Measurements from ENCODE around the gene TOM1L2.

Gene TOM1L2

DNA sequence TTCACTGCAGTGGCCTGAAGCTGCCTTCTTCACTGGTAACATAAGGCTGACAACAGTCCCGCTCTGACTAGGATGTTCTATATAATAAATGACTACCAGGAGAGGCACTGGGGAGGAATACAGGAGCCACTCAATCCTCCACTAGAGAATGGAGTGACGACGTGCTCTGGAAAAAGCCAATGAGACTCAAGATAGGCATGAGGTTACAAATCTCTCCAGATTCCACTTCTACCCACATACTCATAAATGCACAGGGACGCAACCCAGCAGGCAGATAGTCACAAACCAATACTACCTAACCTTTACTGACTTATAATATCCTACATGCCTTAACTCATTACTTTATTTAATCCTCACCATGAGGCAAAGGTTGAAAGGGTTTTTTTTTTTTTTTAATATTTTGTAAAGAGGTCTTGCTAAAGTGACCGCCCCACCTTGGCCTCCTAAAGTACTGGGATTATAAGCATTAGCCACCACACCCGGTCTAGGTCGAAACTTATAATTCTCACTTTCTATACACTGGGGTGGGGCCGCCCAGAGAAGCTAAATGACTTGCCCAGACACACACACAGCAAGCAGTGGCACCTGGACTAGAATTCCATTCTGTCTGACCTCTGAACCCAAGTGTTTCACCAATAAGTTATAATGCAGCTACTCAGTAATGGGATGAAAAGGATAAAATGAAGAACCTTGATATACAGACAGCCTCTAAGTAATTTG lies 33.7 kb downstream of the TOM1L2 start:
- H3K27me3 ChIP-seq = no peaks in the 10 kb centered on the region
- no peaks in the 10 kb centered on the region for H3K36me3 ChIP-seq
- no peak overlapping the region for H3K4me2 ChIP-seq
- peaks cover 30% of the 10 kb centered on the region for H3K4me1 ChIP-seq
- H3K9ac ChIP-seq = no peak overlapping the region
- no peak overlapping the region for H3K4me3 ChIP-seq
- no peak overlapping the region for H3K27ac ChIP-seq
- peaks cover 25% of the 10 kb centered on the region; the same call in 1 of the 2 replicates for H4K20me1 ChIP-seq
- no peaks in the 10 kb centered on the region for H3K9me3 ChIP-seq
- TF ChIP-seq Cebpa-rat (IDR thresholded peaks at IDR 0.05) = no peak

DNA sequence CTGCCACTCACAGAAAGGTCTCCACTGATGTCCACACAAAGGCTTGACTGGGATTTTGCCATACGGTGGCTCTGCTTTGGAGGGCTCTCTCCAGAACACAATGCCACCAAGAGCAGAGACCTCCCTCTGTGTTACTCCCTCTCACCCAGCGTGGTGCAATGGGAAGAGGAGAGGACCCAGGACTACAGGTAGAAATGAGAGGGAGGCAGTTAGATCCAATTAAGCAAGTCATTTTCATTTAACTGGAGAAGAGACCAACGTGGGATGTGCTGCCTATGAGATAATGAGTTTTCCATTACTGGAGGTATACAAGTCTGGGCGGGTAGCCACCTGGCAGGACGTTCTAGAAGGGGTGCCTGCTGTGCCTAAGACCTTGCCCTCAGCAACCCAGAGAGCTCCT lies 34.2 kb downstream of the TOM1L2 start:
- Histone ChIP-seq H3K4me3 (no peak overlapping the region), H3K9ac (no peak overlapping the region), H3K36me3 (no peaks in the 10 kb centered on the region), H3K27ac (no peak overlapping the region), H4K20me1 (peaks cover 25% of the 10 kb centered on the region; the same call in 1 of the 2 replicates), H3K27me3 (no peaks in the 10 kb centered on the region), H3K9me3 (no peaks in the 10 kb centered on the region), H3K4me1 (peaks cover 24% of the 10 kb centered on the region), H3K4me2 (no peak overlapping the region)
- no peak for TF ChIP-seq Cebpa-rat (IDR thresholded peaks at IDR 0.05)

DNA sequence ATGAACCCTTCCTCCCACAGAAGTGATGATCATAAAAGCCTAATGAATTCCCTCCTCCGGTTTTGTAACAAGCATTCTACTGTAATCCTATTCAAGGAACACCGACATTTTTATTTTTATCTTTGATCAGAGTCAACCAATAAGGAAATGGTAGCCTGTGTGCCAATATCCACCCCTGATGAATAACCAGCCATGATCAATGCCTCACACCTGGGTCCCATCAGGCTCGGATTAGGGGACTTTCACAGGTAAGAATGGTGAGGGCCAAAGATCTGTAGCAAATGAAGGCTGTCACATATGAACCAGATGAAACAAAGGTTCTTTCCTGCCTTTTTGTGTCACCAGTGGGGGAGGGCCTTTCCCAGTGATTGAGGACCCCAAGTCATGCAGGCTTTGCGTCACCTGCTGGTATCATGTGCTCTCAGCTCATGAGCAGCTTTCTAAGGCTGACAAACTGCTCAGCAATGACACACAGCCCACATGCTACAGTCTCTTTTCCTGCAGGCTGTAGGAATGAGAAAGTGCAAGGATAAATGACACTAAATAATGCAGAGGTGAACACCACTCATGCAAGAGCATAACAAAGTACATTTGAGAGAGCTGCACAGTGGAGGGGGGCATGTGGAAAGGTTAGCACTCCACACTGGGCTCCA lies 34.9 kb downstream of the TOM1L2 start:
- H3K36me3 ChIP-seq = no peaks in the 10 kb centered on the region
- no peak overlapping the region for H3K9ac ChIP-seq
- no peak overlapping the region for H3K27ac ChIP-seq
- no peak for TF ChIP-seq Cebpa-rat (IDR thresholded peaks at IDR 0.05)
- H3K4me3 ChIP-seq = no peak overlapping the region
- H3K27me3 ChIP-seq = no peaks in the 10 kb centered on the region
- peaks cover 22% of the 10 kb centered on the region for H3K4me1 ChIP-seq
- H3K9me3 ChIP-seq = no peaks in the 10 kb centered on the region
- H3K4me2 ChIP-seq = no peak overlapping the region
- peaks cover 25% of the 10 kb centered on the region; the same call in 1 of the 2 replicates for H4K20me1 ChIP-seq

DNA sequence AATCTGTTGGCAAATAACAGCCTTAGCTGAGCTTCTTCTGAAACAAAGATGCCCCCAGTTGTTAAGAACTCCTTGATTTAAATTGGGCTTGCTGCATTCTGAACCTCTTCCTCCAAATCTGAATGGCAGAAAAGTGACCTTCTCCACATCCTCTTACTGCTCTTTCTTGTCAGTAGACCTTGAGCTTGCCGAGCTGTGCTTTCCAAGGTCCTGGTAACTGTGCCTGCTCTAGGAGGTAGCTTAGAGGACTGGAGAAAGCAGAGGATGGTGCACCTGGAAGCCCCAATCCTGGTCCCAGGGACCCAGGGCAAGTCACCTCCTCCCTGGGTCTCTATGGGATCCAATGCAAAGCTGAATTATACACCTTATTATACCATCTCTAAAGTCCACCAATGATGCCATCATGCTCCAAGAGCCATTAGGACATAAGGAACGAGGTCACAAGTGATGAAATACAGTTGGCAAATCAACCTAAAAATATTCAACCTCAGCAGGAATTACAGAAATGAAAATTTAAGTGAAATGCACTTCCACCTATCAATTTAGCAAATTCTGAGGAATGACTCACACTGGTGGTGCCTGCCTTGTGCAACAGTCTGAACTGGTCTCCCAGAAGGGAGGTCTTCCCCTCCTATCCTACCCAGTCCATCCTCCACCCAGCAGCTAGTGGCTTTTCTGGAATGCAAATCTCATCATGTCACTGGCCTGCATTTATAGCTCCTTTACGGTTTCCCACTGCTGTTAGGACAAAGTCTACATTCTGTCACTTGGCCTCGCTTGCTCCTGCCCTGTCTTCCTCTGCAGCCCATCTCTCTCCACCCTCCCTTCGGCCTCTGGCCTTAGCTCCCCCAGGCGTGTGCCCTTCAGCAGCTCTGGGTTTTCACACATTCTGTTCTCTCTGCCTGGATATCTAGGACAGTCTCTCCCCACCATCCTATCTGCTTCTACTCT lies 36.6 kb downstream of the TOM1L2 start:
- H3K27ac ChIP-seq = no peak overlapping the region
- peaks cover 25% of the 10 kb centered on the region; the same call in 1 of the 2 replicates for H4K20me1 ChIP-seq
- no peaks in the 10 kb centered on the region for H3K27me3 ChIP-seq
- peak overlapping the region; percentile 46 for H3K4me2 ChIP-seq
- no peaks in the 10 kb centered on the region for H3K36me3 ChIP-seq
- H3K9ac ChIP-seq = no peak overlapping the region
- no peak for TF ChIP-seq Cebpa-rat (IDR thresholded peaks at IDR 0.05)
- H3K4me3 ChIP-seq = no peak overlapping the region
- H3K9me3 ChIP-seq = no peaks in the 10 kb centered on the region
- H3K4me1 ChIP-seq = peaks cover 22% of the 10 kb centered on the region

DNA sequence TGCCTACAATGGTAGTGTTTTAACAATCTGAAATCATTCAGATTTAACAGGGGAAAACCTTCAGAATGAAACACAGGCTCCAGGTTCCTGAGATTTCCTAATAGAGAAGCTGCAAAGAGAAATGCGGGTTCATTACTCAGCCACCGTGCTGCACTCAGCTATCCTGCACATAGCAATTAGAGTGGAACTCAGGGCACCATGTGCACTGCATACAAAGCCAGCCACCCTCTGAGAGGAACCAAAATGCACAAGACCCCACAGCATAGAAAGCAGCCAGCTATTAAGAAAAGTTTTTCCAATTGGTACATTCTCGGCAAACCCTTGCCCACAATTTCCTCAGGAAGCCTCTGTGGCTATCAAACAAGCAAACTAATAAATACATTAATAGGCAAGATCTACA lies 37.4 kb downstream of the TOM1L2 start:
- H3K9ac ChIP-seq = no peak overlapping the region
- TF ChIP-seq Cebpa-rat (IDR thresholded peaks at IDR 0.05) = no peak
- H3K27me3 ChIP-seq = no peaks in the 10 kb centered on the region
- H3K27ac ChIP-seq = no peak overlapping the region
- peaks cover 25% of the 10 kb centered on the region; the same call in 1 of the 2 replicates for H4K20me1 ChIP-seq
- H3K4me3 ChIP-seq = no peak overlapping the region
- H3K4me1 ChIP-seq = peaks cover 22% of the 10 kb centered on the region
- H3K9me3 ChIP-seq = no peaks in the 10 kb centered on the region
- no peaks in the 10 kb centered on the region for H3K36me3 ChIP-seq
- peak overlapping the region; percentile 46 for H3K4me2 ChIP-seq

DNA sequence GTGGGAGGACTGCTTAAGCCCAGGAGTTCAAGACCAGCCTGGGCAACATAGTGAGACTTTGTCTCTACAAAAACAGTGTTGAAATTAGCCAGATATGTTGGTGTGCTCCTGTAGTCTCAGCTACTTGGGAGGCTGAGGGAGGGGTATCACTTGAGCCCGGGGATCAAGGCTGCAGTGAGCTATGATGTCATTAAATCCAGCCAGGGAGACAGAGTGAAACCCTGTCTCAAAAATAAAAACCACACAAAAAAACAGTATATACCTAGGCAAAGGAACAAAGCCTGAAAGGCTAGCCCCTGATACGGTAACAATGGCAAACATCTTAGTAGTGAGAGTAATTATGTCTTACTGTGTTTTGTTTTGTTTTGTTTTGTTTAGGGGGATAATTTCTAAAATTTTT lies 38.0 kb downstream of the TOM1L2 start:
- Histone ChIP-seq H3K4me1 (peaks cover 22% of the 10 kb centered on the region), H3K4me3 (no peak overlapping the region), H3K36me3 (no peaks in the 10 kb centered on the region)

DNA sequence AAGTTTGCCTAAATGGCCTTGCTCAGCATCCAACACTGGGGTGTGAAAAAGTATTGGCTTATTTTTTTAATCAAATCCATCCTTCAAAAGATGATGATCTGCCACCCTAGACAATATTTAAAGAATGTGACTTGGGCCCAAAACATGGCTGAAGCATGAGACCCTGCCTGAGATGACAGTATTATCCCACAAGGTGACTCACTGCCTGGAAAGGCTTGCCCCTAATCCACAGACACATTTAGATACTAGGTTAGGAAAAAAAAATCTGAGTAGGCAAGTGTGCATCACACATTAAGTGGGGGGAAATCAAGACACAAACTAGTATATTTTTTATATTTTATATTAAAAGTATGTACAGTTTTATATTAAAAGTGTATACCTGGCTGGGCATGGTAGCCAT lies 38.4 kb downstream of the TOM1L2 start:
- H3K4me2 ChIP-seq = no peak overlapping the region
- H3K27ac ChIP-seq = no peak overlapping the region
- peaks cover 25% of the 10 kb centered on the region; the same call in 1 of the 2 replicates for H4K20me1 ChIP-seq
- H3K36me3 ChIP-seq = no peaks in the 10 kb centered on the region
- H3K9ac ChIP-seq = no peak overlapping the region
- no peaks in the 10 kb centered on the region for H3K27me3 ChIP-seq
- peaks cover 22% of the 10 kb centered on the region for H3K4me1 ChIP-seq
- no peak overlapping the region for H3K4me3 ChIP-seq
- no peaks in the 10 kb centered on the region for H3K9me3 ChIP-seq
- no peak for TF ChIP-seq Cebpa-rat (IDR thresholded peaks at IDR 0.05)

More for the DNA sequence above, 38.0 kb downstream of the TOM1L2 start:
- no peak overlapping the region for H3K27ac ChIP-seq
- TF ChIP-seq Cebpa-rat (IDR thresholded peaks at IDR 0.05) = no peak
- no peaks in the 10 kb centered on the region for H3K9me3 ChIP-seq
- no peaks in the 10 kb centered on the region for H3K27me3 ChIP-seq
- peak overlapping the region; percentile 46; the same call in 1 of the 2 replicates for H3K4me2 ChIP-seq
- H3K9ac ChIP-seq = no peak overlapping the region
- peaks cover 25% of the 10 kb centered on the region; the same call in 1 of the 2 replicates for H4K20me1 ChIP-seq

DNA sequence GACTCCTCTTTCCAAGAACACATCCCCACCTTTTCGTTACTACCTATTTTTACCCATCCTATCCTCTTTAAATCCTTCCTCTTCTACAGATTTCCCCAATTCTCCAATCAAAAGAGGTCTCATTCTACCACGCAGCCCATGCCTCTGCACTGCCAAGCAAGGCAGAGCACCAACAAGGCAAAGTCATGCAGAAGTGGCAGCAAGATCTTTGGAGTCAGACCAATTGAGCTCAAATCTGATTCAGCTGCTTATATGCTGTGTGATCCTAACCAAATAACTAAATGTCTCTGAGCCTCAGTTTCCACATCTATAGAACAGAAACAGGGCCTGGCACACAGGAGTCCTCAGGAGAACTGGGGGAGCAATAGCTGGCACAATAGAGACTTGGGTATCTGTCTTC lies 41.0 kb downstream of the TOM1L2 start:
- peaks cover 8% of the 10 kb centered on the region; the same call in 1 of the 2 replicates for H4K20me1 ChIP-seq
- H3K4me1 ChIP-seq = peaks cover 22% of the 10 kb centered on the region
- no peaks in the 10 kb centered on the region for H3K9me3 ChIP-seq
- H3K36me3 ChIP-seq = no peaks in the 10 kb centered on the region
- no peak overlapping the region for H3K27ac ChIP-seq
- no peak overlapping the region for H3K9ac ChIP-seq
- H3K27me3 ChIP-seq = no peaks in the 10 kb centered on the region
- H3K4me3 ChIP-seq = no peak overlapping the region
- no peak overlapping the region for H3K4me2 ChIP-seq
- no peak for TF ChIP-seq Cebpa-rat (IDR thresholded peaks at IDR 0.05)

DNA sequence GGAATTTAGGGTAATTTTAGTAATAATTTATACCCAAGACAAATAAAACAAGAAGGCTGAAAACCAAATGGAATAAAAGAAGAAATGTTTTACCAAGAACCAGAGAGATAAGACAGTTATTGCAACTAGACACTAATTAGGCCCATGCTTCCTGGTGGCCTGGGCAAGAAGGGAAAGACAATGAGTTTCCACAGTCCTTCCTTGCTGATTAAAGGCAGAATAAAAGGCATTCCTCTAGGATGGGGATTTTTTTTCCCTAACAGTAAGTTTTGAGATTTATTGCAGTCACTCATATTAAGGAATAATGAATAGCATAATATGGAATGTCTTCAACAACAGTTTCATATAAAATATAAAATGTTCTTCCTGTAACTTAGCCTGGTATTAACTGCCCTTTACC lies 41.5 kb downstream of the TOM1L2 start:
- no peak overlapping the region for H3K27ac ChIP-seq
- no peaks in the 10 kb centered on the region for H3K27me3 ChIP-seq
- no peak overlapping the region for H3K4me2 ChIP-seq
- H3K9ac ChIP-seq = no peak overlapping the region
- TF ChIP-seq Cebpa-rat (IDR thresholded peaks at IDR 0.05) = no peak
- H3K9me3 ChIP-seq = no peaks in the 10 kb centered on the region
- peaks cover 4% of the 10 kb centered on the region; the same call in 1 of the 2 replicates for H4K20me1 ChIP-seq
- peaks cover 18% of the 10 kb centered on the region for H3K4me1 ChIP-seq
- no peaks in the 10 kb centered on the region for H3K36me3 ChIP-seq
- H3K4me3 ChIP-seq = no peak overlapping the region

Data from BLaER1 (cell line).